Limb (tissue), 2 donors: Measurements from ENCODE around the gene ZCCHC24.
"Not testable (repeated sequence)": the region's sequence is repeated elsewhere in the genome, so short reads cannot be mapped to it uniquely, and the experiment has no call there.

Source experiments
- DNase-seq, 2 donors: peaks; one replicate each; pipeline ENCODE4 v3.0.0-alpha.2; 2016; ENCODE audit errors: extremely low spot score in 2 of 2

The ZCCHC24 gene

DNA sequence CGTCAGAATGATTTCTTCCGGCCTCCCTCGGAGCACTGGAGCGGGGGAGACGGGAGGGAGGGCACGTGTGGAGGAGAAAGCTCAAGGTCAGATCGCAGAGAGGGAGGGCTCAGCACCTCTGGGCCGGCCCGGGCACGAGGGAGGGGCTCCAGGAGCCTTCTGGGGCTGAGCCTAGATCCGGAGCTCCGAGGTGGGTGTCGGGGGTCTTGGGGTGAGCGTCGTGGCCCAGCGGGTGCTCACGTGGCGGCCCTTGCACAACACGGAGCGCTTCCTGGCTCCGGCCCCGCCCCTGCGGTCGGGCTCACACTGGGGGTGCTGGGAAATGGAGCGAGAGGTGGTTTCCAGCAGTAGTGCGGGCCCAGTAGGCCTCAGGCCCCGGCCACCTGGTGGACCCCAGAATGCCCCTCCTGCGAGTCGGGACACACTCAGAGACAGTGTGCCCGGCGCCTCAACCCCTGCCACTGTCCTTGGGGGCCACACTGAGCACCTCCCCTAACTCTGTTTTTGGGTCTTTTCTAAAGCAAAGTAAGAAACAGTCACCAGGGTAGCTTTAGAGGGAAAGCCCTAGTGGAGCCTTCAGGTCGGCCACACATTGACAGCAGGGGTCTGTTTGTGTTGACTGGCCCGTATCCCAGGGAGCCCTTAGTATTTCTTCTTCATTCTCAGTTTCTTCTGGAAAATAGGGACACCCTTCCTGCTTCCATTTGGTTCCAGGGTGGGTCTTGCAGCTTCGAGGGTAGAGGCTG lies 97.4 kb downstream of the ZCCHC24 start:
- peak in 1 of 2 donors; percentile 70 for DNase-seq

DNA sequence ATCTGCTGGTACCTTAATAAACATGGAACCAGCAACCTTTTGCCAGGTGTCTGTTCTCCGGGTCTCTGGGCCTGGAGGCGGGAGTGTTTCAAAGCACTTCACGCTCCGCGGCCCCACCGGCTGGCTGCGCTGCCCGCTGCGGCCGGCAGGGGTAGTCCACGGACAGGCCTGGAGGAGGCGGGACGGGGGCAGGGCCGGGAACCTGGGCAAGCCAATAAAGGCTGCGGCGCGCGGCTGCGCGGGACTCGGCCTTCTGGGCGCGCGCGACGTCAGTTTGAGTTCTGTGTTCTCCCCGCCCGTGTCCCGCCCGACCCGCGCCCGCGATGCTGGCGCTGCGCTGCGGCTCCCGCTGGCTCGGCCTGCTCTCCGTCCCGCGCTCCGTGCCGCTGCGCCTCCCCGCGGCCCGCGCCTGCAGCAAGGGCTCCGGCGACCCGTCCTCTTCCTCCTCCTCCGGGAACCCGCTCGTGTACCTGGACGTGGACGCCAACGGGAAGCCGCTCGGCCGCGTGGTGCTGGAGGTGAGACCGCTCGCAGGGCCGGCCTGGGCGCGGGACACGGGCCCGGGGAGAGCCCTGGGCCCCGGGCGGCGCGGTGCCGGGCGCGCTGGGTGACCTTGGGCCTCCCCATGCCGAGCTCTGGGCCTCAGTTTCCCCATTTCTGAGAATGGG lies 98.1 kb downstream of the ZCCHC24 start, which contains the start of gene PPIF:
Gene PPIF, plus strand, starts transcription at position 244 of the 668 bp plus-strand sequence. Its CDS starts 80 bp downstream, at position 324.
- DNase-seq: peak; percentile 91 to 96

DNA sequence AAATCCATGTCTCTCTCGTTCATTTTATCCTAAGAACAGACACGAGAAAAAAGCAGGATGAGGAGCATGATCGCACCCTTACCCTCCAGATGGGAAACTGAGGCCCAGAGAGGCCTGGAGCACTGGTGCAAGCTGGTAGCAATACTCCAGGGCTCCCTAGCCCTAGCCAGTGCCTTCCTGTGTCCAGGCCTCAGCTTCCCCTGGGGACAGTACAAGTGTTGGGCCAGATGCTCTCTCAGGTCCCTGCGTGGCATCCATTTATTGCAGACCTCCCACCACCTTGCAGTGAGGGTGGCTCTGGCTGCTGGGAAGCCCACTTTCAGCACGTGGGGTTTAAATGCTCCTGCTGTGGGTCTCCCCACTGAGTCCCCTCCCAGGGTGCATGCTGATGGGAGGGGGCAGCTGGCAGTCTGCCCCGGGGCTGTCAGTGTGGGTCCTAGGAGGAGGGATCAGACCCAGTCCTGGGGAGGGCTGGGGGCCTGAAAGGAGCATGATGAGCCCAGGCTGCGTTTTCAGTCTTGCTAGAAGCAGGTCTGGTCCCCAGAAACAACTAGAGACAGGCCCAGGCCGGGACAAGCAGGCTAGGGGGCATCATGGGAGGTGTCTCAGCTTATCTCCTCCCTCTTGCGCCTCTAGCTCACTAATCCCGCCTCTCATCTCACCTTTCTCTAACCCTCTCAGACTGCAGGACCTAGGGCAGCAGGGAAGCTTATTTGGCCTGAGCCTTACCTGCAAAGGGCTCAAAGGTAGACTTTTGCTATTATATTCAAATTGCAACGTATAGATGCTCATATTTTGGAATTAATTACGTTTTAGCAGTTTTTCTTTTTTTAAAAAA lies 98.8 kb downstream of the ZCCHC24 start:
- no peak for DNase-seq

DNA sequence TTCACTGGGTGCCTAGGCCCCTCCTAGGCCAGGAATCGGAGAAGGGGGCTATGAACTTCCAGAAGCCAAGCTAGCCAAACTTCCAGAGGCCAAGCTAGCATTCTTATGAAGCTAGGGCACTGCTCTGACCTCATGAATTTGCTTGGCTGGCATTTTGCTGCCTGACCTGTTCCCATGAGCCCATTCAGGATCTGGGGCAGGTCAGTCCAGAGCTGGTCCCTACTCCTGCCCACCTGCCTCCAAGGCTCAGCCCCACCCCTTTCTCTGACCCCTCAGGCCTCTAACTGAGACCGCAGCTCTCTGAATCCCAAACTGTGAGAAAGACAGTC lies 99.4 kb downstream of the ZCCHC24 start:
- no peak for DNase-seq

DNA sequence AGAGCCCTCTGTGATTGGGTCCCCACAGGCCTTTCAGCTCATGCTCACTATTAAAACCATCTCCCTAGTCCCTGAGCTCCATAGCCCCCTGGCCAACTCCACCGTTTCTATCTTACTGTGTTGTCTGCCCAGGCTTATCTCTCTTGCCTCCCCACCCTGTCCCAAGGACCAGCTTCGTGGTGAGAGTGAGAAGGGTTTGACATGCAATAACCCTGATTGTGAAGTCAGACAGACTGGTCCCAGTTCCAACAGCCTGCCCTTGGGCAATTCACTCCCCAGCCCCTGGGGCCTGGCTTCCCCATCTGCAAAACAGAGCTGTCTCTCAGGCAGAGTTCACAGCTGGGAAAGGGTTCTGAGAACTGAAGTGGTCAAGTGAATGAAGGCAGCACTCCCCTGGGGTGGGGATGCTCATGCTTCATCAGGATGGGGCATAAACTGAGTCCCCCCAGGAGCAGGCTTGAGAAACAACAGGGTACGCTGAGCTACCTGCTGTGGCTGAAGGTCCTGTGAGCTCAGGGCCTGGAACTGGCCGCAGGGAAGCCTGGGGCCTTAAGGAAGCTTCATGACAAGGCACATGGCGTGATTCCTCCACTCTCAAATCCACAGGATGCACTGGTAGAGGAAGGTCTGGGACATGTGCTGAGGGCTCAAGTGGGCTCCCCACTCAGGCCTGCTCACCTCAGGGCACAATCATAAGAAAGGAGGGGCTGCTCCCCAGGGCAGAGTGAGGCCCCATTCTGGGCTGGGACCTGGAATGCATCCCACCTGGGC lies 100.0 kb downstream of the ZCCHC24 start:
- peak in 1 of 2 donors; percentile 29 for DNase-seq

DNA sequence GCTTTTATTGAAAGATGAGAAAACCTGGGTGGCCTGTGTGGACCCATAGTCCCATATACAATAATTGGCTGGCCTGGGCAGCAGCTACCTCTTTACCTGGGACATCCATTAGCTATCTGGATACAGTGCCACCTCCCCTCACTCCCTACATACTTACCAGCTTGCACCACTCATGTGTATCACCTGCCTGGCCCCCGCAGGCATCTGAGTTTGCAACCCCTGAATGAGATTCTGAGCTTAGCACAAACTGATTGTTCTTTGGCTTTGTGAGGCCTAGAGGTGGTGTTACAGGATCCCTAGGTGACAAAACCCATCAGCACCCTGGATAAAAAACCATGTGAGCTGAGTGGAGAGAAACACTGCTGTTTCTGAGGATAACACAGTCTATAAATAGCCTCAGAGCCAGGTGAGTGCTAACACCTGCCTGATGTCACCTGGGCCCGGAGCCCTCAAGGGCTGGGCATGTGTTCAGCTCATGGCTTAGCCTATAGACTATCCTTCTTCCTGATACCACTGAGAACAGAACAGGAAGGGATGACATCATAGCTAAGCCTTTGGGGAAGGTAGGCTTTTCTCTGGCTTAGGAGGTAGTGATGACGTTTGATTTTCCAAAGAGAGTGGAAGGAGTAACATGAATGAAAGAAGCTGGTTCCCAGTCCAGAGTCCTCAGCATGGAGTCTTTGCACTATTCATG lies 100.8 kb downstream of the ZCCHC24 start:
- peak in 1 of 2 donors; percentile 17 for DNase-seq

DNA sequence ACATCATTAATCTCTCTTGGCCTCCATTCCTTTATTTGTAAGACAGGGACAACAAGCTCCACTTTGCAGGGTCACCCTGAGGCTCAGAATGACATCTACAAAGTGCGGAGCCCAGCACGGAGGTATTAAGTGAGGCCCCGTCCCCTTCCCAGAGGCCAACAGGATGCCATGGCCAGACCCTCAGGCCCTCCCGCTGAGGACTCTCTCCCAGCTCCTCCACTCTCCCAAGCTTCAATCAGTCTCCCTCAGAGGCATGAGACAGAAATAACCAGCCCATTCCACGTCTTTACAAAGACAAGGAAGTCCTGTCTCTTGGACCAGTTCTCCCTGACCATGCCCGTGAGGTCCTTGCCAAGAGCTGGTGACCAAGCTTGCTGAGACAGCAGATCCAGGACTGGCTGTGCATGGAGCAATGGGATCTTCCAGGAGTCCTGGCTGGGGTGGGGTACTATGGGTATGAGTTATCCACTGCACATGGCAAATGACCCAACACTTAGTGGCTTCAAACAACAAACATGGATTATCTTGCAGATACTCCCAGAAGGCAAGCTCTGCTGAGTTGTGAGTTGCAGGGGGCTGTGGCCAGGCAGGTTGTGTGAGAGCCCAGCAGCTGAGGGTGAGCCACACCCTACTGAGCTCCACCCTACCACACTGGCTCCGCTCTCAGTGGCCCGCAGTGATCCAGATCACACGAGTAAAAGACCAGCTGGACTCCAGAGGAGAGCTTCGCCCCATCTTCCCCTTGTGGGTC lies 102.4 kb downstream of the ZCCHC24 start:
- DNase-seq: peak in 1 of 2 donors; percentile 19

DNA sequence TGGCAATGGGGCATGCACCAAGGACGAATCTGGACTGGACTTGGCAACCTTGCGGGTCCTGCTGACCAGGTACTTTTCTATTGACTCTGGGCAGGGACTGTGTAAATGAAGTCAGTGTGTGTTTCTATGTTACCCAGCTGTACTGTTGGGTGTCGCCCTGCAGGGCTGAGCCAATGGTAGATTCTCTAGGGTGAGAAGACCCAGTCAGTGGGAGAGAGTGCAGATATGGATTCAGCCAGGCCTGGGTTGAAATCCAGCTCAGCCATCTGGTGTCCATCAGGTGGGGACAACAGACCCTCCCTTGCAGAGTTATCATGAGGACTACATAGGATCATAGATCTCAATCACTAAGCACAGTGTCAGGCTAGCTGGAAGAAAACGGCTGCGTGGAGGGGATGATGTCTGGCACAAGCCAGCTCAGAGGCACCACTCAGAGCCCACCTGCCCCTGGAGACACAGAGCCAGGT lies 103.1 kb downstream of the ZCCHC24 start:
- DNase-seq: peak in 1 of 2 donors; percentile 13

DNA sequence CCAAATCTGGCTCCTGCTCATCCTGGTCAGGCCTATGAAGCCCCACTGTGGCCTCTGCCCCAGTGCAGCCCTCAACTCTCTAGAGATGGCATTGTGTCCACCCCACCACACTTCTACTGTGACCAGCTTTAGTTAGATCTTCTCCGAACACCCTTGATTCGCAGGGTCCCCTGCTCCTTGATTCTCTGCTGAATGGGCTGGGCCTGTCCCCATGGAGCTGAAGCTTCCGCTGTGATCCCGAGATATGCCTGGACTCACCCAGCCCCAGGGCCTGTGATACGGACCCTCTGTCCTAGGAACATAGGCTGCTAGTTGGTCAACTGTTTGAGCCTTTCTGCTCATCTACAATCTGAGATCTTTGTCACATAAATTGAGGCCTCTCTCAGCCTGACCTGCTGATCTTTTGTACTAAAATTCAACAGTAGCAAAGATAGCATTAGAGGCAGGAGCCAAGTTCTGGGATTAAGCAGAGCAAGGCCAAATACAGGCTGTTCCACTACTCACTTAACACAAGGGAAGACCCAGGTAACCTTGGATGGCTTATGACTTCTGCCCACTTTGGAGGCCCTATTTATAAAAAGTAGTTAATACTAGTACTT lies 104.7 kb downstream of the ZCCHC24 start:
- DNase-seq: peak in 1 of 2 donors; percentile 4

DNA sequence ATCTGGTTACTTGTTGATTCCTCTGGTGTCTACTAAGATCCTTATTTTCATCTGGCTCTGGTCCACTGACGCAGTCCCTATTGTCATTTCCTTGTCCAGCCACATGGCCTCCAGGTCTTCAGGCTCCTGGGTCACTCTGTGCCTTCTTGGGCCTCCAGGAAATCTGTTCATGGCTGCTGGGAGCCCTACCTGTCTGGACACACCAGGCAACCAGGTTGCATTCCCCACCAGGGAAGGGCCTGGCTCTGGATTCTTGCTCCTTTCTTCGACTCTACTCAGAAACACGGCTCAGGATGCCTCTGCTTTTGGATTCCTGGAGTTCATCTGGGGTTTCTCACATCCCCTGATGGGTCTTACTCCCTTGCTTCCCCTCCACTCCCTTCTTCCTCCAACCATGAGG lies 106.2 kb downstream of the ZCCHC24 start:
- no peak for DNase-seq

DNA sequence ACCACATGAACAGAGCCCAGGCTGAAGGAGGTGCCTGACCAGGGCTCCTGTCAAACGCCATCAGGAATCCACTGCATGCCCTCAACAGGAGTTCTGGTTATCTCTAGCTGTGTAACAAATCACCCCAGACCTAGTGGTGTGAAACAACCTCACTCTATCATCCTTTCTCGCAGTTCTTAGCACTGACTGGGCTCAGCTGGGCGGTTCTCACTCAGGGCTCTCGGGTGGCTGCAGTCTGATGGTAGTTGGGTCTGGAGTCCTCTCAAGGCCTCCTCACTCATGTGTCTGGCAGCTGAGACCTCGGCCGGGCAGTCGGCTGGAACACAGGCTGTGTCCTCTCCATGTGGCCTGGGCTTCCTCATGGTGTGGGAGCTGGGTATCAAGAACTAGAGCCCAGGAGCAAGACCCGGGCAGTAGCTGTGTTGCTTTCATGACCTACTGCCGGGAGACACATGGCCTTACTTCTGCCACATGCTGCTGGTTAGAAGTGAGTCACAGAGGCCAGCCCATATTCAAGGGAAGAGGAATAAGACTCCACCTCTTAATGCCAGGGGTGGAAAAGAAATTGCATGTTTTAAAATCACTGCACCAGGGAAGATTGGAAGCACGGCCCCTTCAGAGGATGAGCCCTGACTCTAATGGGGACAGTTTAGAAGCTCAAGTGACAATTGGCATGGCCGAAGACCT lies 107.5 kb downstream of the ZCCHC24 start:
- DNase-seq: not testable (repeated sequence)

DNA sequence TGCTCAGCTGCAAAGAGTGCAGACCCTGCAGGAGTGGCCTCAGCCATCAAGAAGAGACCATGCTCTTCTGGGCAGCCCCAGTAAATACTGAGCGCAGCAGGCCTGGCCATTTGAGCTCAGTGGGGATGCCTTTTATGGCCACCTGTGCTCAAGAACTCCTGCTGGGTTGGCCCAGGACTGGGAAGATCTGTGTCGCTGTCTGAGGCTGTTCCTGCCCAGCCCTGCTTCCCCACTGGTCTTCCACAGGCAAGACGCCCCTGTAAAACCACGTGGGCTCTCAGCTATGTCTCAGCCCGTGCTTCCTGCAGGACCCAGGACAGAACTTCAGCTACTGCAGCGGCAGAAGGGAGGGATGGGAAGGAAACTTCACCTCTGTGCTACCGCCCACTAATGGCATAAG lies 108.7 kb downstream of the ZCCHC24 start:
- DNase-seq: no peak

DNA sequence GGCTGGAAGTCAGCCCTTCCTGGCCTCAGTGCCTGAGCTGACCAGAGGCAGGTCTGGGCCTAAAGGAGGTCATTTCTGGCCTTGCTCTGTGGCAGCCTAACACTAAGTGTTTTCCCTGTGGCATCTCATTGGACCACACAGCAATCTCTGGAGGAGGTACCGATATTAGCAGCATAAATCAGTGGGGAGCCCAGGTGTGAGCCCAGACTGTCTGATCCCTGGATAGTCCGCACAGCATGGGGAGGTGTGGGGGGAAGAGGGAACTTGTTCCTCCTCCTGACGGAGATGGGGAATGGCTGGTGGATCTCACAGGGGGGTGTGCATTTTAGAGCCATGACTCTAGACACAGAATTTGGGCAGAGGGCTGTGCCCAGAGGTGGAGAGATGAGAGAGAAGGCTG lies 109.1 kb downstream of the ZCCHC24 start:
- no peak for DNase-seq

DNA sequence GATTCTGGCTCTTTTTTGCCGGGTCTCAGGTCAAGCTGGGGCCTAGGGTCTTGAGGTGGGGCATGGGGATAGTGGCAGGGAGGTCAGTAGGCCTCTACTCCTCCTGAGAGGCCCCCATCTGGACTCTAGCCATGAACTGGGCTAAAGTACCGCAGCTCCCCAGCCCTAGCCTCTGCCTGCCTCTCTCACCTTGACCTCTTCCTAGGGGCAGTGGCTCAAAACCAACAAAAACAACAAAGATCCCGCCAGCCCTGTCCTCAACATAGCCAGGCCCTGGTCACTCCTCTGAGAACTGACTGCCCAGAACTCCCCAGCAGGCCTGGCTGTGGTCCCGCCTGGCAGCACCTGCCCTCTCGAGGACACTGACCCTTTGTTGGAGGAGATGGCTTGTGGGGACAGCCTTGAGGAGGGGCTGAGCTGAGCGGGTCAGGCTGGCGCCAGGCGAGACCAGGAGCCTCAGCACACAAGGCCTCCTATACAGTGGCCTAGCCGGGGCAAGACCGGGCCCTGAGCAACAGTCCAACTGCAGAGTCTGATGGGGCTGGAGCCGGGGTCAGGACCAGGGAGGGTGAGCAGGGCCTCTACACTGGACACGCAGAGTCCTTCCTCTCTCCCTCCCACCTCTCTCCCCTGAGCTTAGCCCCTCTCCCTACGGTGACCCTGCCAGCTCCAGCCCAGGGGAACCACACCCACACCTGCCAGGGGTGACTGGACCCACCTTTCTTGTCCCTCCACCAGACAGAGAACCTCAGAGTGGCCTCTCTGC lies 109.8 kb downstream of the ZCCHC24 start:
- DNase-seq: no peak

DNA sequence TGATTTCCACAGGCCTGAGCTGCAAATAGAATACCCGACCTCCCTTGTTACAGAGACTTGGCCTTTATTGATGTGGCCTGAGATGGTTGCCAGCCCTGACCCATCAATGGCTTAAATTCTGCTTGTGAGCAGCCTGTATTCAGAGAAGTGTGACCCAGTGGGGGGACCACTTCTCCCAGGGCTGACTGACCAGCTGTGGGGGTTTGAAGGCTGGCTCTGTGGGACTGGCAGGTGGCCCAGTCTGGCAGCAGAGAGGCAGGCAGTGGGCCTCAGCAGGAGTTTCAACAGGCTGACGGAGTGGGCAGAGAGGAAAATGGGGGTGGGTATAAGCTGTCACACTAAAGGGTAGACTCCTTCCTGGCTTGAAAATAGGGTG lies 110.3 kb downstream of the ZCCHC24 start:
- no peak for DNase-seq

DNA sequence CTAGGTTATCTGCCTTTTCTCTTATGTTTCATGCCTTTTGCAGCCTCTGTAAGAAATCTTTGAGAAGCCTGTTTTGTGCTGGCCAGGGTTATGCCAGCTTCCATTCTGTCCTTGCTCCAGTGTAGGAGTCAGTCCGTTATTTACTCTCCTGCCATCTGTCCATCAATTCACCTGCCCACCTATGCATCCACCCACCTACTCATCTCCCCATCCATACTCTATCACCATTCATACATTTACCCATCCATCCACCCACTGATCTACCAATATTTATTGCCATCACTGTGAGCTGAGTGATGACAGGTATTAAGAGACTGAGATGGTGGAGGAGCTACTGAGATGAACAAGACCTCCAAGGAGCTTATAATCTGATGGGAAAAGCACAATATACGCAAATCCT lies 110.9 kb downstream of the ZCCHC24 start:
- no peak for DNase-seq

DNA sequence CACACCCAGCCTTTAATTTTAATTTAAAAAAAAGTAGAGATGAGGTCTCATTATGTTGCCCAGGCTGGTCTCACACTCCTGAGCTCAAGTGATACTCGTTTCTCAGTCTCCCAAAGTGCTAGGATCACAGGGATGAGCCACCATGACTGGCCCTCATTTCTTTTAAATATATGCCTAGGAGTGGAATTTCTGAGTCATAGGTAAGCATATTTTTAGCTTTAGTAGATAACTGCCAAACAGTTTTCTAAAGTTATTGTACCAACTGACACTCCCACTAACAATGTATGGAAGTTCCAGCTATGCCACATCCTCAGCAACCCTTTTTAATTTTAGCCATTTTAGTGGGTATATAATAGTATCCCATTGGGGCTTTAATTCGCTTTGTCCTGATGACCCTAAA lies 111.9 kb downstream of the ZCCHC24 start:
- DNase-seq: no peak

DNA sequence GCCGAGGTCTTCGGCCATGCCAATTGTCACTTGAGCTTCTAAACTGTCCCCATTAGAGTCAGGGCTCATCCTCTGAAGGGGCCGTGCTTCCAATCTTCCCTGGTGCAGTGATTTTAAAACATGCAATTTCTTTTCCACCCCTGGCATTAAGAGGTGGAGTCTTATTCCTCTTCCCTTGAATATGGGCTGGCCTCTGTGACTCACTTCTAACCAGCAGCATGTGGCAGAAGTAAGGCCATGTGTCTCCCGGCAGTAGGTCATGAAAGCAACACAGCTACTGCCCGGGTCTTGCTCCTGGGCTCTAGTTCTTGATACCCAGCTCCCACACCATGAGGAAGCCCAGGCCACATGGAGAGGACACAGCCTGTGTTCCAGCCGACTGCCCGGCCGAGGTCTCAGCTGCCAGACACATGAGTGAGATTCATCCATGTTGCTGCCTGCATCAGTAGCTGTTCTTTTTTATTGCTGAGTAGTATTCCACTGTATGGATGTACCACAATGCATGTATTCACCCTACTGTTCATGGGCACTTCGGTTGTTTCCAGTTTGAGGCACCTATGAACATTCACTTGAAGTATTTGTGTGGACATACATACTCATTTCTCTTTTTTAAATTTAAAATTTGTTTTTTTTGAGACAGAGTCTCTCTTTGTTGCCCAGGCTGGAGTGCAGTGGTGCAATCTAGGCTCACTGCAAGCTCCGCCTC lies 112.7 kb downstream of the ZCCHC24 start:
- not testable (repeated sequence) for DNase-seq
